ENCODE data around the gene NFE2L1. TPM values are rescaled to one million over a fixed set of nuclear protein-coding genes. Genes with fewer than 3 reads are reported as not detected.

Gene NFE2L1
- total and polyA plus RNA-seq, 9 of the 15 experiments (the other 6 are each of a cell fraction or from before 2014, with no cell fraction given) = 2.0 to 68.6 (median 39.7) TPM

- intact Hi-C loops (cut with micrococcal nuclease) (loop anchor here (10.0 kb wide), 1 partner anchor 233 kb away; no protein-coding TSS in a partner anchor), in situ Hi-C loops (cut with MboI) (no loop called here)
- H3K9me3 ChIP-seq (replicated peaks; ENCODE audit: control insufficient read depth, insufficient read depth, low read depth, low read length) = no peaks in the 10 kb centered on the region
- H3K9ac ChIP-seq (ENCODE audit: insufficient read depth in 1 of 2, low read depth in 2 of 2, low read length in 2 of 2) = no peak overlapping the region
- H2AFZ ChIP-seq (ENCODE audit: low read depth, low read length) = no peak overlapping the region
- no peak for FAIRE-seq
- H3K4me3 ChIP-seq = no peak overlapping the region
- ATAC-seq = no peak
- H3K27me3 ChIP-seq (ENCODE audit: control insufficient read depth in 2 of 2, insufficient read depth in 2 of 2, low read length in 2 of 2) = no peaks in the 10 kb centered on the region
- H3K27ac ChIP-seq (ENCODE audit: extremely low read depth, low read depth, low read length) = no peak overlapping the region
- no peaks in the 10 kb centered on the region for H3K79me2 ChIP-seq (ENCODE audit: control insufficient read depth, insufficient read depth, low read length)
- WGBS (ENCODE audit: insufficient coverage, low coverage, missing lambda C conversion rate) = 15% methylated on average over 5 of the region's 5 CpGs
- H3K36me3 ChIP-seq (ENCODE audit: control insufficient read depth, insufficient read depth, low read length) = no peaks in the 10 kb centered on the region
- BruUV-seq (replicated peaks) = no TSS peak
- CTCF ChIA-PET (ENCODE audit: low intra/inter-chr PET ratio) = interaction anchor here (0.7 kb wide), 1 partner anchor 75 kb away, joined by 3 read pairs; no protein-coding TSS in a partner anchor
- no peaks in the 10 kb centered on the region for H4K20me1 ChIP-seq (replicated peaks; ENCODE audit: control insufficient read depth, insufficient read depth, low read length)
- H3K9me1 ChIP-seq (ENCODE audit: control insufficient read depth, insufficient read depth, low read length) = no peaks in the 10 kb centered on the region
- peaks cover 15 to 33% of the 10 kb centered on the region in 2 experiments; a peak in 4 of 5 replicates for H3K4me1 ChIP-seq (replicated peaks in 1 of 2; ENCODE audit: control insufficient read depth in 2 of 2, insufficient read depth in 2 of 2, low read length in 2 of 2)
- H3K4me2 ChIP-seq (ENCODE audit: insufficient read depth, low read length) = no peak overlapping the region
- POLR2A ChIA-PET = interaction anchor here (0.5 to 1.7 kb wide), 3 partner anchors 19 to 128 kb away, joined by 4 to 5 read pairs (median 4); partner anchors contain the start of gene CDK5RAP3
- TF ChIP-seq CEBPG (CRISPR knock-in tag; IDR thresholded peaks at IDR 0.05) = no peak
- peak; percentile 21 to 43; a peak in 1 of 4 replicates for TF ChIP-seq CEBPG (tag; conservative IDR thresholded peaks at IDR 0.05 in 1 of 2, IDR thresholded peaks at IDR 0.05 in 1 of 2)
- peak; percentile 79 for TF ChIP-seq CEBPB (tag; IDR thresholded peaks at IDR 0.05)
- no peak for TF ChIP-seq KLF1 (tag; IDR thresholded peaks at IDR 0.05)
- DNase-seq (ENCODE audit: extremely low read depth in 1 of 4, low spot score in 3 of 4) = no peak
These were observed 26.2 kb upstream of the NFE2L1 start for GRCh38 chr17:48021934-48022333.

GRCh38 chr17:48022901-48023300 lies 25.3 kb upstream of the NFE2L1 start:
- ChIA-PET CTCF (ENCODE audit: low intra/inter-chr PET ratio) (no interaction called here), POLR2A (no interaction called here)
- H3K27me3 ChIP-seq (ENCODE audit: control insufficient read depth in 2 of 2, insufficient read depth in 2 of 2, low read length in 2 of 2) = no peaks in the 10 kb centered on the region
- no peak overlapping the region for H3K9ac ChIP-seq (ENCODE audit: insufficient read depth in 1 of 2, low read depth in 2 of 2, low read length in 2 of 2)
- no peak for ATAC-seq
- intact Hi-C loops (cut with micrococcal nuclease) (loop anchor here (10.0 kb wide), 1 partner anchor 232 kb away; no protein-coding TSS in a partner anchor), in situ Hi-C loops (cut with MboI) (no loop called here)
- no peak overlapping the region for H3K4me2 ChIP-seq (ENCODE audit: insufficient read depth, low read length)
- no peak overlapping the region for H3K4me3 ChIP-seq
- H3K9me1 ChIP-seq (ENCODE audit: control insufficient read depth, insufficient read depth, low read length) = no peaks in the 10 kb centered on the region
- H3K9me3 ChIP-seq (replicated peaks; ENCODE audit: control insufficient read depth, insufficient read depth, low read depth, low read length) = no peaks in the 10 kb centered on the region
- H2AFZ ChIP-seq (ENCODE audit: low read depth, low read length) = no peak overlapping the region
- H3K79me2 ChIP-seq (ENCODE audit: control insufficient read depth, insufficient read depth, low read length) = no peaks in the 10 kb centered on the region
- no peaks in the 10 kb centered on the region for H4K20me1 ChIP-seq (replicated peaks; ENCODE audit: control insufficient read depth, insufficient read depth, low read length)
- H3K27ac ChIP-seq (ENCODE audit: extremely low read depth, low read depth, low read length) = no peak overlapping the region
- H3K36me3 ChIP-seq (ENCODE audit: control insufficient read depth, insufficient read depth, low read length) = no peaks in the 10 kb centered on the region
- FAIRE-seq = no peak
- peaks cover 25 to 39% of the 10 kb centered on the region in 2 experiments; a peak in 4 of 5 replicates for H3K4me1 ChIP-seq (replicated peaks in 1 of 2; ENCODE audit: control insufficient read depth in 2 of 2, insufficient read depth in 2 of 2, low read length in 2 of 2)
- no peak for DNase-seq (ENCODE audit: extremely low read depth in 1 of 4, low spot score in 3 of 4)
- no TSS peak for BruUV-seq (replicated peaks)
- WGBS (ENCODE audit: insufficient coverage, low coverage, missing lambda C conversion rate) = 36% methylated on average over 6 of the region's 6 CpGs
- TF ChIP-seq CHD4 (IDR thresholded peaks at IDR 0.05; ENCODE audit: insufficient read depth, insufficient replicate concordance, low read depth, low read length, poor library complexity, severe bottlenecking) (no peak), STAG1 (CRISPR knock-in tag; IDR thresholded peaks at IDR 0.05; ENCODE audit: borderline replicate concordance) (no peak), MTA2 (IDR thresholded peaks at IDR 0.05; ENCODE audit: low read depth) (no peak), SRSF9 (IDR thresholded peaks at IDR 0.05; ENCODE audit: borderline replicate concordance, low read depth, low read length) (no peak), RBM14 (IDR thresholded peaks at IDR 0.05; ENCODE audit: borderline replicate concordance, insufficient read depth, low read depth, low read length) (no peak), CREM (IDR thresholded peaks at IDR 0.05; ENCODE audit: low read depth) (no peak), NBN (IDR thresholded peaks at IDR 0.05; ENCODE audit: low read depth) (no peak), ZNF384 (IDR thresholded peaks at IDR 0.05; ENCODE audit: low read depth, low read length) (no peak), ARID3B (CRISPR knock-in tag; IDR thresholded peaks at IDR 0.05; ENCODE audit: borderline replicate concordance) (no peak)
